ENCODE data around the gene APLP2.
A peak's percentile ranks its signal among the peaks of the same experiment; 100 is the strongest.

APLP2 gene

GRCh38 chr11:130162733-130163132 lies 93.0 kb downstream of the APLP2 start:
- Histone ChIP-seq H3K9me3 (ENCODE audit: insufficient read depth, low read length) (no peaks in the 10 kb centered on the region), H3K9ac (ENCODE audit: low read length) (peak overlapping the region; percentile 96), H3K27me3 (ENCODE audit: low read length) (no peaks in the 10 kb centered on the region), H2AFZ (ENCODE audit: low read depth, low read length, severe bottlenecking) (no peak overlapping the region), H3K4me2 (ENCODE audit: low read depth, low read length, poor library complexity, severe bottlenecking) (peak overlapping the region; percentile 98), H3K4me3 (ENCODE audit: insufficient read depth, low read length, poor library complexity, severe bottlenecking) (peak overlapping the region; percentile 87), H3K79me2 (ENCODE audit: insufficient read depth, low read length) (peaks cover 75% of the 10 kb centered on the region), H3K9me2 (replicated peaks; ENCODE audit: insufficient read depth, low read length) (no peaks in the 10 kb centered on the region), H3K27ac (ENCODE audit: low read depth, low read length) (peak overlapping the region; percentile 78), H3K36me3 (ENCODE audit: low read length) (no peaks in the 10 kb centered on the region), H3F3A (ENCODE audit: insufficient read depth) (peaks cover 49% of the 10 kb centered on the region), H4K20me1 (ENCODE audit: low read depth, low read length) (no peaks in the 10 kb centered on the region)
- TF ChIP-seq, protein P1, sequence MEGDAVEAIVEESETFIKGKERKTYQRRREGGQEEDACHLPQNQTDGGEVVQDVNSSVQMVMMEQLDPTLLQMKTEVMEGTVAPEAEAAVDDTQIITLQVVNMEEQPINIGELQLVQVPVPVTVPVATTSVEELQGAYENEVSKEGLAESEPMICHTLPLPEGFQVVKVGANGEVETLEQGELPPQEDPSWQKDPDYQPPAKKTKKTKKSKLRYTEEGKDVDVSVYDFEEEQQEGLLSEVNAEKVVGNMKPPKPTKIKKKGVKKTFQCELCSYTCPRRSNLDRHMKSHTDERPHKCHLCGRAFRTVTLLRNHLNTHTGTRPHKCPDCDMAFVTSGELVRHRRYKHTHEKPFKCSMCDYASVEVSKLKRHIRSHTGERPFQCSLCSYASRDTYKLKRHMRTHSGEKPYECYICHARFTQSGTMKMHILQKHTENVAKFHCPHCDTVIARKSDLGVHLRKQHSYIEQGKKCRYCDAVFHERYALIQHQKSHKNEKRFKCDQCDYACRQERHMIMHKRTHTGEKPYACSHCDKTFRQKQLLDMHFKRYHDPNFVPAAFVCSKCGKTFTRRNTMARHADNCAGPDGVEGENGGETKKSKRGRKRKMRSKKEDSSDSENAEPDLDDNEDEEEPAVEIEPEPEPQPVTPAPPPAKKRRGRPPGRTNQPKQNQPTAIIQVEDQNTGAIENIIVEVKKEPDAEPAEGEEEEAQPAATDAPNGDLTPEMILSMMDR (IDR thresholded peaks at IDR 0.05; ENCODE audit: insufficient read depth, low read length, poor library complexity, severe bottlenecking): no peak
- no peak for TF ChIP-seq EZH2phosphoT487 (conservative IDR thresholded peaks at IDR 0.05; ENCODE audit: low read length)

DNA sequence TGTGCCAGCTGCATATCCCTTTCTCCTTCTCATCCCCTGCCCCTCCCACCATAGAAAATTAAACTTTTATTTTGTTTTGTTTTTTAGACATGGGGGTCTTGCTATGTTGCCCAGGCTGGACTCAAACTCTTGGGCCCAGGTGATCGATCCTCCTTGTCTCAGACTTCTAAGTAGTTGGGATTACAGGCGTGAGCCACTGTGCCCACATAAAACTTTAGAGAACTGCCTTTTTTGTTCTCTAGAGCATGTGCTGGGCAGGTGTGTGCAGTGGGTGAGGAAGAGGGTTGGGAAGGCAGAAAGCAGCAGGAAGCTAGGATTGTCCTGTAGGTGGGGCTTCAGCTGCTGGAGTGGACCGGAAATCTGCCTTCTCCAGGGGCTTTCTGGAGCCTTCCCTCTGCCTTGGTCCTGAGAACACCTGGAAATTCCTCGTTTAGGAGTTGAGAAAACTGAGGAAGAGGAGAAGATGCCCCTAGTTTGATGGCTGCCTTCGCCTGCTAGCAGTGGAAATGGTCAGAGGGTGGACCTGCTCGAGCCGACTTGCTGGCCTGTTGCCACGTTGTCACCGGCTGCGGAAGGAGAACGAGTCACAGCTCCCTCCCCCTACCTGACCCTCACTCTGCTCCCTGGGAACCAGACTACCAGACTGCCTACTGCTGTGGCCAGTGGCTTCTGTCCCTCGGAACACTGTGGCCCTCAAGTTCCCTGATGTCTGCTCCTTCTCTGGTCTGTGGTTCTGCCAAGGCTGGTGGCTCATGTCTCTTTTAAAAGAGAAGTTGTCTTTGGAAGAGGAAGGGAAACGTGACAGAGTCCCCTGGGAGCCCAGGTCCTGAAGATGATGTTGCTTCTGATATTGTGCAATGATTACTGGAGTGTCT lies 93.9 kb downstream of the APLP2 start:
- Histone ChIP-seq H3F3A (ENCODE audit: insufficient read depth) (peaks cover 44% of the 10 kb centered on the region), H3K27ac (ENCODE audit: low read depth, low read length) (peak overlapping the region; percentile 78), H2AFZ (ENCODE audit: low read depth, low read length, severe bottlenecking) (no peak overlapping the region), H3K9ac (ENCODE audit: low read length) (peak overlapping the region; percentile 96), H3K79me2 (ENCODE audit: insufficient read depth, low read length) (peaks cover 83% of the 10 kb centered on the region), H4K20me1 (ENCODE audit: low read depth, low read length) (no peaks in the 10 kb centered on the region), H3K36me3 (ENCODE audit: low read length) (no peaks in the 10 kb centered on the region), H3K27me3 (ENCODE audit: low read length) (no peaks in the 10 kb centered on the region), H3K9me2 (replicated peaks; ENCODE audit: insufficient read depth, low read length) (no peaks in the 10 kb centered on the region), H3K4me2 (ENCODE audit: low read depth, low read length, poor library complexity, severe bottlenecking) (peak overlapping the region; percentile 98), H3K9me3 (ENCODE audit: insufficient read depth, low read length) (no peaks in the 10 kb centered on the region), H3K4me3 (ENCODE audit: insufficient read depth, low read length, poor library complexity, severe bottlenecking) (no peak overlapping the region)
- no peak for TF ChIP-seq EZH2phosphoT487 (conservative IDR thresholded peaks at IDR 0.05; ENCODE audit: low read length)
- TF ChIP-seq, protein P1 (IDR thresholded peaks at IDR 0.05; ENCODE audit: insufficient read depth, low read length, poor library complexity, severe bottlenecking): no peak

GRCh38 chr11:130164221-130164570 lies 94.5 kb downstream of the APLP2 start:
- H3F3A ChIP-seq (ENCODE audit: insufficient read depth): peaks cover 38% of the 10 kb centered on the region
- TF ChIP-seq EZH2phosphoT487 (conservative IDR thresholded peaks at IDR 0.05; ENCODE audit: low read length): no peak
- TF ChIP-seq, protein P1 (IDR thresholded peaks at IDR 0.05; ENCODE audit: insufficient read depth, low read length, poor library complexity, severe bottlenecking): no peak
- peak overlapping the region; percentile 98 for H3K4me2 ChIP-seq (ENCODE audit: low read depth, low read length, poor library complexity, severe bottlenecking)
- H3K27ac ChIP-seq (ENCODE audit: low read depth, low read length): peak overlapping the region; percentile 78
- no peaks in the 10 kb centered on the region for H3K9me3 ChIP-seq (ENCODE audit: insufficient read depth, low read length)
- peaks cover 88% of the 10 kb centered on the region for H3K79me2 ChIP-seq (ENCODE audit: insufficient read depth, low read length)
- H3K9me2 ChIP-seq (replicated peaks; ENCODE audit: insufficient read depth, low read length): no peaks in the 10 kb centered on the region
- H3K9ac ChIP-seq (ENCODE audit: low read length): no peak overlapping the region; the same call in 1 of the 2 replicates
- no peaks in the 10 kb centered on the region for H3K36me3 ChIP-seq (ENCODE audit: low read length)
- H3K4me3 ChIP-seq (ENCODE audit: insufficient read depth, low read length, poor library complexity, severe bottlenecking): no peak overlapping the region
- H2AFZ ChIP-seq (ENCODE audit: low read depth, low read length, severe bottlenecking): no peak overlapping the region
- no peaks in the 10 kb centered on the region for H3K27me3 ChIP-seq (ENCODE audit: low read length)
- no peaks in the 10 kb centered on the region for H4K20me1 ChIP-seq (ENCODE audit: low read depth, low read length)
